CD4-positive, alpha-beta T cell treated with Interleukin-17A for 1 hour (primary cell): Measurements from ENCODE around the gene SPTLC1.
"Not testable (repeated sequence)": the region's sequence is repeated elsewhere in the genome, so short reads cannot be mapped to it uniquely, and the experiment has no call there.

Source experiments
- DNase-seq: peaks from one replicate; pipeline ENCODE4 v3.0.0-alpha.2; 2020

Gene SPTLC1

DNA sequence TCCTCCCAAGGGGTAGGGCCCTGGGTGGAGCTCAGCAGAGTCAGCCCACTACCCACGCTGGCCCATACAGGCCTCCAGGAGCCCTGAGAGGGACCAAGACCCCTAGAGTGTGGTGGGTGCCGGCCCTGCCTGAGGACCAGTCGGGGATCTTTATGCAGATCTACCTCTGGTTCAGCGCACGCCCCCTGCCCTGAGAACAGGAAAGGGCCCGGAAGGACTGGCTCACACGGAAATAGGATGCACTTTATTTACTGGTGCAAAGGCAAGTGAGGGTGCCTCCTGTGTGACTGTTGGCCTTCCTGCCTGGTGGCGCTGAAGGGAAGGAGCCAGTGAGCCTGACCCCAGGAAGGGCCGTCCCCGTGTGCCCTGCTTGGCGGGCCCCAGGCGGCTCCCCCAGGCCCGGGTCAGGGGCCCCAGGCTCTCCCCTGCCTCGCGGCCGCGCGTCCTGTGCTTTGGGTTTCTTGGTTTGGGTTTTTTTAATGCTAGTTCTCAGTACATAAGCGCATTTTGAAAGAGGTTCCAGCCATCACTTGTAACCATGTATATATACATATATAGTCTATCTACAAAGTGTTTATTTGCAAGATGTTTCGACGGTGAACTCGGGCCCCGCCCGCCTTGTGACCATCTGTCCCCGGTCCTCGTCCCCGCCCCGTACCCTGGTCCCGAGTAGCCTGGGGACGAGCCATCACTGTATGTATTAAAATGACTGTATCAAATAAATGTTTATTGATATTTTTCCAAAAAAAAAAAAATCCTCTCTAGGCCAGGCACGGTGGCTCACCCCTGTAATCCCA, 88.8 kb downstream of the SPTLC1 start:
- no peak for DNase-seq

- not testable (repeated sequence) for DNase-seq
Observed at GRCh38 chr9:92021785-92022541, 93.2 kb downstream of the SPTLC1 start.

GRCh38 chr9:92019658-92020057, 95.6 kb downstream of the SPTLC1 start:
- no peak for DNase-seq

DNA sequence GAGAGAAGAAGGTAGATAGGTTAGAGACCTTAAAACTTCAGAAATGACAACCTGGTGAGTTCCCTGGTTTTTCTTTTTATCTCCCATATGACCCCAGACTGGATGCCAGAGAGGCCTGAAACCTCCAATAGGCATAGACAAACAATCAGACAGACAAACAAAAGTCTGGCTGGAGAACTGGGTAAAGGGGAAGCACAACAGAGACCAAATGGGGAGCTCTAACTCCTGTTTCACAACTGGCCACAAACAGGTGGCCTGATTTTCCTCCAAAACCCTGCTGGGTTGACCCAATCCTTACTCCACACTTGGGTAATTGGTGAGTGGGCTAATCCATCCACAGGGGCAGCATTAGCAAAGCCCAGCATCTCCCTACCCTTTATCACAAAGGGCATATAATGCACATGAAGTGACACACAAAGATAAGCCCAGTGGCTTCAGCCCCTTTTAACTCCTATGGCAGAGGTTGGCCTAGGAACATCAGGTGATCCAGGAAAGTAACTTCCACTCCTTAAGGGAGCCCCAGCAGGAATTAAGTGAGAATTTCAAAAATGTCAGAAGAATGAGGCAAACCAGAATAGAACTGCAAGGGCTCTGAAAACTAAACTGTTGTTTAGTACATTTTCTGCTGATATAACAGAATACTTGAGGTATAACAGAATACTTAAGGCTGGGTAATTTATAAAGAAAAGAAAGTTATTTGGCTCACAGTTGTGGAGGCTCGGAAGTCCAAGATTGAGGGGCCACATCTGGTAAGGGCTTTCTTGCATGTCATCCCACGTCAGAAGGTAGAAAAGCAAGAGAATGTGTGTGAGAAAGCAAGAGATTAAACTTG, 104.3 kb downstream of the SPTLC1 start:
- no peak for DNase-seq

GRCh38 chr9:92010253-92010652, 105.0 kb downstream of the SPTLC1 start:
- DNase-seq, result not testable (repeated sequence)

DNA sequence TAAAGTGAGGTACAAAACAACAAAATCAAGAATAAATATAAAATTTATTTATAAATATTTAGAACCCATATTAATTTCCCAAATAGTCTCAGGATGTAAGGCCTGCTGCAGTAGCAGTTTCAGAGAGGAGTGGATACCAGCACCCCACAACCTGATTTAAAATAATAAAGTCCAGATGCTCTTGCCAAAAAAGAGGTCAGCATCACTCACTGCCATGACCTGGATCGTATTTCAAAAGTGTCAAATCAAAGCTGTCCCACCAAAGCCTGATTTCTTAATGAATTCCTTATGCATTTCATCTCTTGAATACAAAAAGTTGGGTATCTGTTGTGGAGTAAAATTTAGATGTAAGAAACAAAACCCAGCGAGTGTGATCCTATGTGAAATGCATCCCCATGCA, 107.2 kb downstream of the SPTLC1 start:
- DNase-seq, result no peak

DNA sequence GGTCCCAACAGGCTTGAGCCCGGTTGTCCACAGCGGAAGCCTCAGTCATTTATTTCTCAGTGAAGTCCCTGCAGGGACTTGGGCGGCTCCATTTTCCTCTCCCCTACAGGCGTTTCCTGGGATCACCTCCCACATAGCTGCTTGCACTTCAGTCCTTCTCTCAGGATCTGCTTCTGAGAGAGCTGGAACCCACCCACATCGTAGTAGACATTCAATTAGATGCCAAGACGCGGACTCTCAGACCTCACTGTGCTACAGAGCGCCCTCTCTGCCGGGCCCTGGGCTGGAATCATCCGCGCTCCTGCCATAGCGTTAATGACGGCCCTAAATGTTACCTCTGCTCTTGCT, 111.2 kb downstream of the SPTLC1 start:
- no peak for DNase-seq

DNA sequence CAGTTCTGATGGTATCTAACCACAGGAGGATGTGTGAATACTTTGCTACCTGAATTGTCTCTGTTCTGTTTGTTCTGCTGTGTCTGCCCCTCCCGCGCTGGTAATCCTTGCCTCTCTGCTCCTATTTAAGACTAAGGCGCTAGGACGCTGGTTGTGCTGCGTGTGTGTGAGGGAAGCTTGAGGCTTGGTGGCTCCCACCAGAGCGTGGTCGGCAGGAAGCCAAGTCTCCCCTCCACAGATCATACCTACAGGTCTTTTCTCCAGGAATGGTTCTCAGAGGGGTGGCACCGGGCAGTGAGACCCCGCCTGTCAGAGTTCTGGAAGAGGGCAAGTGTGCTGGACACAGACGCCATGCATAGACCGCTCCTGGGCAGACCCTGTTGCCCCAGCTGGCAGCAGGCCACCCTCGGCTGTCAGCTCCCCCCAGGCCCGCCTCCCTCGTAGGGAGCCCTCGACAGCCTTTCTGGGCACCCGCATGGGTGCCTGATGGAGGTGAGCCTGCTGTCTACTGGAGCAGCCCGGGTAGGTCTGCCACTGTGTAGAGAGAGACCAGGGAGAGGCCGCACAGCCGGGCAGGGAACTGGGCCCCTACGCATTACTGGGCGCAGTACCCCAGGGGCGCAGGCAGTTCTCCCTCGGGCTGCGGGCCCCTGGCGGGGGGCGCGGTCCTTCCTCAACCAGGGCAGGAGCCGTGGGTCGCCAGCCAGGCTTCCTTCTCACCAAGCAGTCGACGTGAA, 111.7 kb downstream of the SPTLC1 start:
- DNase-seq, result no peak

GRCh38 chr9:92001948-92002347, 113.3 kb downstream of the SPTLC1 start:
- not testable (repeated sequence) for DNase-seq

- no peak for DNase-seq
Observed at GRCh38 chr9:92001244-92001643, 114.0 kb downstream of the SPTLC1 start.

DNA sequence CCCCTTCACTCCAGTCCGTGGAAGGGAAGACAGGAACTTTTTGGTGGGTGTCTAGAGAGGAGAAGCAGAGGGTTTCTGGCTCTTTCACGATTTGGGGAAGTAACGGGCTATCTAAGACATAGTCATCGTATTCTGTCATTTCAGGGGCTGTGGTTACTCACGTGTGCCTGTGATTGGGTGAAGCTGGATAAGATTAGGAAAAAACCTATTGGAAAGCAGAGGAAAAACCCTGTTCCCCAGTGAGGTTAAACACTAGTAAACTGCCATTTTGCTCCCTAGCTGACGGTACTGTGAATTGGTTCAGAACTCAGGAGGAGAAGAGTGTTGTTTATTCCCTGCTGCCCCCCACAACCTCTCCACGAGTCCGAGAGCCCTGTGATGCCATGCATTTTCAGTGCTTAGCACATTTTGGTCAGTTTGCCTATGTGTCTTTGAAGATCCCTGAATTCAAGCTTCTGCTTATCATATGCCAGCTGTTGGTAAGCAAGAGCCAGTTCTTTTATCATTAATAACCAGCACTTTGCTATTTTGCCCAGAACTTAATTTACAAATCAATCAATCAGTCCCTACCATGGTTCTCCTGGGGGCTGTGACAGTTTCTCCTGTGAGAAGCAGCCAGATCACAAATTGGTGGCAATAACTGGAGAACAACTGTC, 120.1 kb downstream of the SPTLC1 start:
- DNase-seq, result no peak

DNA sequence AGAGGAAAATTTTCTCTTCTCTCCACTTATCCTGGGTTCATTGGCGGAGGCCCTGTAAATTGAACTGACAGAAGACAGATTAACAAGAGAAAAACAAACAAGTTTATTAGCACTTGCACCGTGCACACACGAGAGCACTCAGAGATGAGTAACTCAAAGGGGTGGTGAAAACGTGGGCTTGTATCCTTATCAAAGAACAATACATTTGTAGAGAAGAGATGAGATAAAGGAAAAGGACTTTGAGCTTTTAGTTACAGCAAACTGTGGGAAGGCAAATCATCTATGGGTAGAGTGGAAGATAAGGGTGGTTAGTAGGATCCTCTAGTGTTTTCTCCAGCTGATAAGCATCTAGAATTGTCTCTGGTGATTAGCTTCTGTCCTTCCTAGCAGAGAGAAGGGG, 120.8 kb downstream of the SPTLC1 start:
- no peak for DNase-seq

- no peak for DNase-seq
Observed at GRCh38 chr9:91992461-91993041, 122.7 kb downstream of the SPTLC1 start.

GRCh38 chr9:91991721-91992341, 123.4 kb downstream of the SPTLC1 start:
- DNase-seq, result no peak

DNA sequence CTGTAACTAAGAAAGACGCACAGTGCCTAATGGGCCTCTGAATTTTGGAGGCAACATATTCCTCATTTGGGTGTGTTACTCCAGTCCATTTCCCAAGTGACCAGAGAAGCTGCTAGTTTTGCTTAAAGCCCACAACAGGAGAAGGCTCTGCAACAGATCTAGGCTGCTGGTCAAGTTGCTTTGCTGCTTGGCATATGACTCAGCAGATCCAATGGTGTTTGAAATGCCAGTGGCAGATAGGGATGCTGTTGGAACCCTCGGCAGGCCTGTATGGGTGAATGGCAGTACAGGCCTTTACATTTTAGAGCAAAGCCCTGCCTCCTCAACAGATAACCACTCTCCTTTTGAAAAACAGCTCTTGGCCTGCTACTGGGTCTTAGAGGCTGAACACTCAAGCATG, 129.0 kb downstream of the SPTLC1 start:
- DNase-seq, result no peak

GRCh38 chr9:91985692-91986091, 129.5 kb downstream of the SPTLC1 start:
- DNase-seq, result no peak
